Retina (tissue), 1 donor: ENCODE data around the gene MYH14.

Experiments used
- DNase-seq: peaks from one replicate; pipeline ENCODE4 v3.0.0-alpha.2; 2016

MYH14 gene

GRCh38 chr19:50300814-50301606 is 97.6 kb downstream of the MYH14 start:
- no peak for DNase-seq

GRCh38 chr19:50301607-50301971 is 98.2 kb downstream of the MYH14 start:
- no peak for DNase-seq

GRCh38 chr19:50303558-50303957 is 100.1 kb downstream of the MYH14 start:
- DNase-seq: no peak

GRCh38 chr19:50308991-50309390 is 105.6 kb downstream of the MYH14 start:
- DNase-seq: no peak

- DNase-seq: no peak
Observed at GRCh38 chr19:50309396-50310125, 106.1 kb downstream of the MYH14 start.

GRCh38 chr19:50310759-50311465 is 107.5 kb downstream of the MYH14 start:
- no peak for DNase-seq

GRCh38 chr19:50311723-50312635 is 108.6 kb downstream of the MYH14 start:
- DNase-seq: peak; percentile 46

GRCh38 chr19:50312967-50313811 is 109.8 kb downstream of the MYH14 start:
- DNase-seq: no peak

- DNase-seq: peak; percentile 32
Observed at GRCh38 chr19:50313812-50314536, 110.6 kb downstream of the MYH14 start.

- DNase-seq: peak; percentile 33
Observed at GRCh38 chr19:50314724-50315708, 111.6 kb downstream of the MYH14 start.

GRCh38 chr19:50315773-50316448 is 112.5 kb downstream of the MYH14 start:
- peak; percentile 88 for DNase-seq

GRCh38 chr19:50317115-50317514 is 113.7 kb downstream of the MYH14 start:
- DNase-seq: no peak

GRCh38 chr19:50318438-50318837 is 115.0 kb downstream of the MYH14 start:
- DNase-seq: no peak

- DNase-seq: no peak
Observed at GRCh38 chr19:50319156-50319555, 115.7 kb downstream of the MYH14 start.

GRCh38 chr19:50320051-50320450 is 116.6 kb downstream of the MYH14 start:
- no peak for DNase-seq

GRCh38 chr19:50320596-50320995 is 117.2 kb downstream of the MYH14 start:
- DNase-seq: no peak

GRCh38 chr19:50321831-50322230 is 118.4 kb downstream of the MYH14 start:
- no peak for DNase-seq

- DNase-seq: no peak
Observed at GRCh38 chr19:50322234-50322633, 118.8 kb downstream of the MYH14 start.
